GM23338 (cell line): ENCODE measurements around the gene P4HA1. TPM values are rescaled to one million over a fixed set of nuclear protein-coding genes. Genes with fewer than 3 reads are reported as not detected.
"Not testable (repeated sequence)": the region's sequence is repeated elsewhere in the genome, so short reads cannot be mapped to it uniquely, and the experiment has no call there.

Source experiments
- ATAC-seq: fragments of 200-7000 bp; cut with Tn5 transposase; 3 replicates; pipeline ENCODE4 v1.9.1; 2020
- DNase-seq: peaks from one replicate; pipeline ENCODE4 v3.0.0-alpha.2; 2015; ENCODE audit warnings: low spot score
- H2AFZ ChIP-seq: fragments of 200-600 bp; sonication (generic); 2 replicates; pipeline ENCODE4 v1.8.0; 2016; ENCODE audit warnings: antibody characterized with exemption, mild to moderate bottlenecking, moderate library complexity
- H3F3A ChIP-seq: fragments of 200-600 bp; sonication (generic); replicated peaks from 2 replicates; pipeline ENCODE4 v1.8.0; 2017; ENCODE audit warnings: antibody characterized with exemption, mixed run types, low read depth
- H3K27ac ChIP-seq: fragments of 200-600 bp; sonication (generic); 2 replicates; pipeline ENCODE4 v1.6.1; 2016; ENCODE audit warnings: low read depth
- H3K27me3 ChIP-seq: fragments of 200-600 bp; sonication (generic); 2 replicates; pipeline ENCODE4 v1.8.0; 2016; ENCODE audit warnings: mild to moderate bottlenecking, mixed run types, moderate library complexity; ENCODE audit not compliant: insufficient read depth
- H3K36me3 ChIP-seq: fragments of 200-600 bp; sonication (generic); 2 replicates; pipeline ENCODE4 v1.8.0; 2016; ENCODE audit warnings: mild to moderate bottlenecking; ENCODE audit not compliant: insufficient read depth
- H3K4me1 ChIP-seq: fragments of 200-600 bp; sonication (generic); 2 replicates; pipeline ENCODE4 v1.8.0; 2016; ENCODE audit warnings: mild to moderate bottlenecking, moderate library complexity; ENCODE audit not compliant: insufficient read depth
- H3K4me2 ChIP-seq: fragments of 200-600 bp; sonication (generic); 2 replicates; pipeline ENCODE4 v1.7.1; 2017; ENCODE audit warnings: mixed run types
- H3K4me3 ChIP-seq: fragments of 200-600 bp; sonication (generic); 2 replicates; pipeline ENCODE4 v1.6.1; 2016; ENCODE audit warnings: mixed run types
- H3K79me2 ChIP-seq: fragments of 200-600 bp; sonication (generic); replicated peaks from 2 replicates; pipeline ENCODE4 v1.8.0; 2017; ENCODE audit warnings: mild to moderate bottlenecking; ENCODE audit not compliant: insufficient read depth
- H3K9me2 ChIP-seq: fragments of 200-600 bp; sonication (generic); 2 replicates; pipeline ENCODE4 v1.8.0; 2017; ENCODE audit not compliant: insufficient read depth
- H4K20me1 ChIP-seq: fragments of 200-600 bp; sonication (generic); replicated peaks from 2 replicates; pipeline ENCODE4 v1.8.0; 2017; ENCODE audit warnings: mild to moderate bottlenecking; ENCODE audit not compliant: insufficient read depth
- H3K27ac Mint-ChIP-seq: 2 replicates; pipeline ENCODE4 v1.8.0; 2020; ENCODE audit warnings: inconsistent platforms, mild to moderate bottlenecking, moderate library complexity, mixed read lengths
- H3K27me3 Mint-ChIP-seq: 3 replicates; pipeline ENCODE4 v1.8.0; 2022; ENCODE audit warnings: low read depth, mild to moderate bottlenecking, moderate library complexity, mixed read lengths, inconsistent platforms; ENCODE audit not compliant: insufficient read depth, poor library complexity
- H3K36me3 Mint-ChIP-seq: 3 replicates; pipeline ENCODE4 v1.8.0; 2021; ENCODE audit warnings: low read depth, mild to moderate bottlenecking, inconsistent platforms, moderate library complexity, mixed read lengths
- H3K4me1 Mint-ChIP-seq: 3 replicates; pipeline ENCODE4 v1.8.0; 2020; ENCODE audit warnings: mild to moderate bottlenecking, inconsistent platforms, mixed read lengths
- H3K4me3 Mint-ChIP-seq: 3 replicates; pipeline ENCODE4 v1.8.0; 2021; ENCODE audit warnings: moderate library complexity, mild to moderate bottlenecking, inconsistent platforms, mixed read lengths
- H3K9me3 Mint-ChIP-seq: 3 replicates; pipeline ENCODE4 v1.8.0; 2020; ENCODE audit warnings: moderate library complexity, mild to moderate bottlenecking, inconsistent platforms, mixed read lengths
- CTCF ChIP-seq, 2 experiments: fragments of 200-600 bp in 1 of 2; sonication (generic) in 1 of 2; conservative IDR thresholded peaks; 2 replicates each; pipeline versions ENCODE4 v1.5.1 to v1.6.1; 2016 to 2017; ENCODE audit warnings: antibody characterized with exemption in 2 of 2, low read depth in 2 of 2, mild to moderate bottlenecking in 2 of 2, moderate library complexity in 1 of 2
- ETS1 ChIP-seq: IDR thresholded peaks from 2 replicates; pipeline ENCODE4 v1.6.1; 2016; ENCODE audit warnings: antibody characterized with exemption
- JUNB ChIP-seq: IDR thresholded peaks from one replicate; pipeline ENCODE4 v1.6.1; 2016; ENCODE audit warnings: antibody characterized with exemption; ENCODE audit not compliant: unreplicated experiment
- NANOG ChIP-seq: IDR thresholded peaks from 2 replicates; pipeline ENCODE4 v1.6.1; 2016; ENCODE audit warnings: antibody characterized with exemption, borderline replicate concordance
- POLR2AphosphoS5 ChIP-seq: IDR thresholded peaks from 2 replicates; pipeline ENCODE4 v1.6.1; 2016; ENCODE audit warnings: antibody characterized with exemption, low read depth
- REST ChIP-seq: IDR thresholded peaks from one replicate; pipeline ENCODE4 v1.6.1; 2018; ENCODE audit warnings: antibody characterized with exemption; ENCODE audit not compliant: unreplicated experiment
- ZNF114 ChIP-seq: fragments of 250-450 bp; sonication (Bioruptor Pico); IDR thresholded peaks from 2 replicates; pipeline ENCODE4 v1.5.0; 2020; ENCODE audit warnings: mild to moderate bottlenecking, moderate library complexity
- ZNF331 ChIP-seq: fragments of 250-450 bp; sonication (Bioruptor Pico); IDR thresholded peaks from 2 replicates; pipeline ENCODE4 v1.5.0; 2020; ENCODE audit warnings: low read depth, mild to moderate bottlenecking, moderate library complexity
- ZNF462 ChIP-seq: fragments of 250-450 bp; sonication (Bioruptor Pico); IDR thresholded peaks from 2 replicates; pipeline ENCODE4 v1.5.0; 2020; ENCODE audit warnings: mild to moderate bottlenecking, moderate library complexity
- polyA plus RNA-seq: library from polyadenylated mRNA; unstranded; fragments of >200 nt; fragmentation: Nextera tagmentation; extraction: Ambion mirVana; gene quantifications from 2 replicates; pipeline ENCODE4 v1.2.1, GENCODE V29; 2016
- total RNA-seq: library from RNA; depleted of rRNA; stranded (reverse); fragments of >200 nt; shearing (Covaris generic); gene quantifications from 2 replicates; pipeline ENCODE4 v1.2.3, GENCODE V29; 2014

The P4HA1 gene
- total and polyA plus RNA-seq, 2 experiments from 2014 or later, result 26.4 to 27.1 TPM

- not testable (repeated sequence) for H3K4me2 ChIP-seq, H3K27me3 ChIP-seq, H3K4me3 ChIP-seq, DNase-seq, H3F3A ChIP-seq, H3K27me3 Mint-ChIP-seq, ATAC-seq, H3K4me1 ChIP-seq, H3K27ac ChIP-seq, H3K36me3 Mint-ChIP-seq, H3K4me1 Mint-ChIP-seq, H3K36me3 ChIP-seq, H4K20me1 ChIP-seq, H2AFZ ChIP-seq, H3K27ac Mint-ChIP-seq, H3K9me3 Mint-ChIP-seq, H3K9me2 ChIP-seq, H3K4me3 Mint-ChIP-seq
- H3K79me2 ChIP-seq, result peaks cover 11% of the 10 kb centered on the region
Observed at GRCh38 chr10:73021538-73022164, 75.0 kb downstream of the P4HA1 start.

- H3K36me3 Mint-ChIP-seq, result peaks cover 9% of the 10 kb centered on the region; the same call in 2 of the 3 replicates
- ATAC-seq, result no peak
- TF ChIP-seq ZNF462 (no peak), ZNF331 (CRISPR knock-in tag) (no peak), POLR2AphosphoS5 (no peak), ETS1 (no peak), NANOG (no peak), REST (no peak), CTCF (conservative IDR thresholded peaks at IDR 0.05; ENCODE audit: low read depth in 2 of 2) (no peak), ZNF114 (CRISPR knock-in tag) (no peak), JUNB (no peak)
Observed at GRCh38 chr10:73021050-73021449, 75.6 kb downstream of the P4HA1 start.

More at GRCh38 chr10:73021050-73021449, 75.6 kb downstream of the P4HA1 start:
- H3K4me3 Mint-ChIP-seq, result no peak overlapping the region
- no peak overlapping the region for H3K27ac Mint-ChIP-seq
- Histone ChIP-seq H3K4me1 (no peaks in the 10 kb centered on the region), H2AFZ (no peak overlapping the region), H3K9me2 (0 out of 2 replicates have a peak, but pooled peaks cover 3% of the 10 kb centered on the region), H3K36me3 (no peaks in the 10 kb centered on the region), H4K20me1 (no peaks in the 10 kb centered on the region), H3F3A (no peaks in the 10 kb centered on the region), H3K27ac (no peak overlapping the region), H3K27me3 (no peaks in the 10 kb centered on the region), H3K4me3 (no peak overlapping the region), H3K79me2 (peaks cover 9% of the 10 kb centered on the region), H3K4me2 (no peak overlapping the region)
- H3K9me3 Mint-ChIP-seq, result no peaks in the 10 kb centered on the region; the same call in 2 of the 3 replicates
- DNase-seq, result no peak
- no peaks in the 10 kb centered on the region for H3K27me3 Mint-ChIP-seq
- peaks cover 6% of the 10 kb centered on the region; the same call in 2 of the 3 replicates for H3K4me1 Mint-ChIP-seq
